GM18511 (cell line): ENCODE results near the gene OPA3.

ENCODE experiments used
- ATAC-seq: cut with Tn5 transposase; IDR thresholded peaks from one replicate; pipeline ENCODE4 v1.9.1; 2021; ENCODE audit warnings: mild to moderate bottlenecking, moderate library complexity; ENCODE audit not compliant: unreplicated experiment

Gene OPA3

DNA sequence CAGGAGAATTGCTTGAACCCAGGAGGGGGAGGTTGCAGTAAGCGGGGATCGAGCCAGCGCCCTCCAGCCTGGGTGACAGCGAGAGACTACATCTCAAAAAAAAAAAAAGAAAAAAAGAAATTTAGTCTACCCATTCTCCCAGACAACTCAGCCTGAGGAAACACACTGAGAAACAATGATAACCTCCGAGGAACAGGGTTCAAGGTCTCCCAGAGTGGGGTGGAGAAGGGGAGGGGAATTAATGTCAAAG lies 78.7 kb downstream of the OPA3 start:
- ATAC-seq = no peak

DNA sequence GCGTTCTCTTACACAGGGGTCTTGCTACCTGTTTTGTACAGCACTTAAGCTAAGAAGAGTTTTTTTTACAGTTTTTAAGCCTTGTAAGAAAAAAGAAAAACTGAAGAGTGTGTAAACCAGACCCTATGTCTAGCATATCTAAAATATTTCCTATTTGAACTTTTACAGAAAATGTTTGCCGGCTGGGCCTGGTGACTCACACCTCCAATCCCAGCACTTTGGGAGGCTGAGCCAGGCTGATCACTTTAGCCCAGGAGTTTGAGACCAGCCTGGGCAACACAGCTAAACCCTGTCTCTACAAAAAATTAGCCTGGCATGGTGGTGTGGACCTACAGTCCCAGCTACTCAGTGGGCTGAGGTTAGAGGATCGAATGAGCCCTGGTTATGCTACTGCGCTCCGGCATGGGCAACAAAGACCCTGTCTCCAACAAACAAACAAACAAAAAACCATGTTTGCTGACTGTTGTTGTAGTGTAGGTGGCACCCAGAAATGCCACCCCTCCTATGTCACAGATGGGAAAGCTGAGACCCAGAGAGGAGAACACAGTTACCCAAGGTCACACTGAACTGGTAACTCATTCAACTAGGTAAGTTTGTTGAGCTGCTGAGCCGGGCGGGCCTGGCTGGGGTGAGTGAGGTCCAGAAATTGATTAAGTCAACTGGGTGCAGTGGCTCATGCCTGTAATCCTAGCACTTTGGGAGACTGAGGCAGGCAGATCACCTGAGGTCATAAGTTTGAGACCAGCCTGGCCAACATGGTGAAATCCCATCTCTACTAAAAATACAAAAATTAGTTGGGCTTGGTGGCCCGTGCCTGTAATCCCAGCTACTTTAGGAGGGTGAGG lies 79.2 kb downstream of the OPA3 start:
- no peak for ATAC-seq

DNA sequence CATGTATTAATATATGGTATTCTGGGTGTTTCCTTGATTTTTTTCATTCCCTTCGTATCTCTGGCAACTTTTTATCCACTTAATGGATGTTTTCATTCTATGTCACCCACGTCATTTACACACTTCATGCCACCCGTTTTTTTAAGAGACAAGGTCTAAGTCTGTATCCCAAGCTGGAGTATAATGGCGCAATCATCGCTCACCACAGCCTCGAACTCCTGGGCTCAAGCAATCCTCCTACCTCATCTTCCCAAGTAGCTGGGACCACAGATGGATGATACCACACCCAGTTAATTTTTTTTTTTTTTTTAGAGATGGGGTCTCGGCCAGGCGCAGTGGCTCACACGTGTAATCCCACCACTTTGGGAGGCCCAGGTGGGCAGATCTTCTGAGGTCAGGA lies 80.7 kb downstream of the OPA3 start:
- ATAC-seq = no peak

DNA sequence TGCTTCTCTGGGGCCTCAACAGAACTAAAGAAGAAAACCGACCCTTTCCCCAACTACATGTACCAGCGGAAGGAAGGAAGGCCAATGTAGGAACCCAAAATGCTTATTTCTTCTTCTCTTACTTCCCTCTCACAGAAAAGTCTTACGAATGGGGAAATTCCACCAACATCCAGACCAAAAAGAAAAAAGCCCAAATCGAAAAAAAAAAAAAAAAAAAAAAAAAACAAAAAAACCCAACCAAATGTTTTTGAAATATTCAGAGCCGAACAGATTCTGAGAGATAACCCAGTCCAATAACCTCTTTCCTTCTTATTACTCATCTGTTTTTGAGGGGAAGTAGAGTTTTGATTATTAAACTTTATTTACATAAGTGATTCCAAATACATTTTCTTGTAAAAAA lies 82.5 kb downstream of the OPA3 start:
- no peak for ATAC-seq

DNA sequence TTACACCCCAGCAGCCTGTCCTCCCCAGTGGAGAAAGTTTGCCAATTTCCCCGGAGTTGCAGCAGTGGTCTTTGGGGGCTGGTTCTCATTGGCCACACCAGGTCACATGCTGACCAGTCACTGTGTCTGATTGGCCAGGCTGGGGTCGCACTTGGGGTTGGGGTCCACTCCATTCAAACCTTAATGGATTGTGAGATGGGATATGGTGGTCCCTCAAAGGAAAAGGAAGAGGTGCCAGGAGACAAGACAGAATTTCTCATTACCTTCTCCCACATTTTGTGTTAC lies 82.9 kb downstream of the OPA3 start:
- ATAC-seq = no peak

DNA sequence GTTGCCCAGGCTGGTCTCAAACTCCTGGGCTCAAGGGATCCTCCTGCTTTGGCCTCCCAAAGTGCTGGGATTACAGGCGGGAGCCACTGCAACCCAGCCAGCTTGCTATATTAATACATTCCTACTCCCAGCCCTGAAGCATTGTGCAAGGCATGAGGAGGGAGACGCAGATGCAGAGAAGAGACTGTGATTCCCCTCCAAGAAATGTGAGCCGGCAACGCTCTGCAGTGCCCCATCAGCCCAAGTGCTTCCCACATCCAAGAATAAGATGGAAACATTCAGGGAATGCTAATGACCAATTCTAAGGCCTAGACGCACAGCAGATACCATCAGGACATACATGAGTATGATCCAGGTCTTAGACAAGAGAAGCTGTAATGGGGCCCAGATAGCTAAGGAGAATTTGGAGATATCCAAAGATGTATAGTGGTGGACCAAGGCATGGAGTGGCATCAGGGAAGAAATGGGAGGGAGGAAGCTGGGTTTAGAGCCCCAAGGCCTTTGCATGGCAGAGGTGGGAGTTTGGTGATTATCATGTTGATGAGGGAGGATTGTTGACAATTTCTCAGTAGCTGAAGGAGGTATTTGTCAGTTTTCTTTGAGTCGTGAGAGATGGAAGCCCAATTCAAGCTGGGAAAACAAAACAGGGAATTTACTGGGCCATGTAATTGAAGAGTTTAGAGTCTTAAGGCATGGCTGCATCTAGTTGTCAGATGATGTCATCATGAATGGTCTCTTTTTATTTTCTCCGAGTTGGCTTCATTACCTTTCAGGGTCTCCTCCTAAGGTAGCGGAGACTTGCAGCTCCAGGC lies 83.5 kb downstream of the OPA3 start:
- ATAC-seq = no peak

DNA sequence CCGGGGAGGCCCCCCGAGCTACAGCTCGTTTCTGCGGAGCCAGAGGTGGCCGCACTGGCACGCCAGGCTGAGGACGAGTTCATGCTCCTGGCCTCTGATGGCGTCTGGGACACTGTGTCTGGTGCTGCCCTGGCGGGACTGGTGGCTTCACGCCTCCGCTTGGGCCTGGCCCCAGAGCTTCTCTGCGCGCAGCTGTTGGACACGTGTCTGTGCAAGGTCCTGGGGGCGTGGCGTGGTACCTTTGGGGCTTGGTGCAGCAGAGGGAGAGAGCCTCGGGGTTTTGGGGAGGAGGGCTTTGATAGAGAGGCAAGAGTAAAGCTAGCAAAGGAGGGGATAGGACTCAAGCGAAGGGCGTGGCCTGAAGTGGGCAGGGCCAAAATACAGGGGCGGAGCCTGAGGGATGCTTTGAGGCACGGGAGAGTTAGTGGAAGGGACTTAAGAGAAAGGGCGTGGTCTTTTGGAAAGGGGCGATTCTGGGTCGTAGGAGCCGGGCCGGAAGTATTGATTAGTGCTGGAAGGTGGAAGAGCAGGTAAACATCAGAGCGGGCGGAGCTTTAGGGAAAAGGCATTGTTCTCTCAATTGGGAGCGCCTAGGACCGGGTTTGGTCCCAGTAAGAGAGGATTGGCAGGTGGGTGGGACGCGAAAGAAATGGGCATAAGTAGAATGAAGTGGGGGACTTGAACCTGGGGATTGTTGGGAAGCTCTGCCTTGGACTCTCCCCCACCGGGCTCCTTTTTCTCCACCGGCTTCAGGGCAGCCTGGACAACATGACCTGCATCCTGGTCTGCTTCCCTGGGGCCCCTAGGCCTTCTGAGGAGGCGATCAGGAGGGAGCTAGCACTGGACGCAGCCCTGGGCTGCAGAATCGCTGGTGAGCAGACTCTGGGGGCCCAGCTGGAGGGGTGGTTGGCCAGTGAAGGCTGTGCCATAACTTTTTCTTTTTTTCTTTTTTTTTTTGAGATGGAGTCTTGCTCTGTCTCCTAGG lies 85.1 kb downstream of the OPA3 start:
- ATAC-seq = no peak

DNA sequence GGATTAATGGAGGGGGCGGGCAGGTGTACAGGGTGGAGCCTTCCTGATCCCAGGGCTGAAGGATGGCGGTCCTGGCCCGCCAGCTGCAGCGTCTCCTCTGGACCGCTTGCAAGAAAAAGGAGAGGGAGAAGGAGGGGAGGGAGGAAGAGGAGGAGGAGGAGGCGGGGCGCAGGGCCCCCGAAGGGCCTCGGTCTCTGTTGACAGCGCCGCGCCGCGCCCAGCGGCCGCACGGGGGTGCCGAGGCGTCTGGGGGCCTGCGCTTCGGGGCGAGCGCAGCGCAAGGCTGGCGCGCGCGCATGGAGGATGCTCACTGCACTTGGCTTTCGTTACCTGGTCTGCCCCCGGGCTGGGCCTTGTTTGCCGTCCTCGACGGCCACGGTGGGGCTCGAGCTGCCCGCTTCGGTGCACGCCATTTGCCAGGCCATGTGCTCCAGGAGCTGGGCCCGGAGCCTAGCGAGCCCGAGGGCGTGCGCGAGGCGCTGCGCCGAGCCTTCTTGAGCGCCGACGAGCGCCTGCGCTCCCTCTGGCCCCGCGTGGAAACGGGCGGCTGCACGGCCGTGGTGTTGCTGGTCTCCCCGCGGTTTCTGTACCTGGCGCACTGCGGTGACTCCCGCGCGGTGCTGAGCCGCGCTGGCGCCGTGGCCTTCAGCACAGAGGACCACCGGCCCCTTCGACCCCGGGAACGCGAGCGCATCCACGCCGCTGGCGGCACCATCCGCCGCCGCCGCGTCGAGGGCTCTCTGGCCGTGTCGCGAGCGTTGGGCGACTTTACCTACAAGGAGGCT lies 86.0 kb downstream of the OPA3 start, which contains the start of gene PPM1N:
Gene PPM1N (plus strand): TSS at position 33 of the 785 bp plus-strand sequence. CDS start 30 bp downstream, at position 63.
- no peak for ATAC-seq

DNA sequence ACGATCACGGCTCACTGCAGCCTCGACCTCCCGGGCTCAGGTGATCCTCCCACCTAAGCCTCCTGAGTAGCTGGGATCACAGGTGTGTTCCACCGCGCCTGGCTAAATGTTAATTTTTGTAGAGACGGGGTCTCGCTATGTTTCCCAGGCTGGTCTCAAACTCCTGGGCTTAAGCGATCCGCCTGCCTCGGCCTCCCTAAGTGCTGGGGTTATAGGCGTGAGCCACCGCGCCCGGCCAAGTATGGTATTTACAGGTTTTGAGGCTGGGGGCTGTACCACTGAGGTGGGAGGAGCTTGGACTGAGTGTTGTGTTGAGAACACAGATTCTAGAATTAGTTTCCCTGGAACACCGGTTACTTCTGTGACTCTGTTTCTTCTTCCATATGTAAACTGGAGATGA lies 86.8 kb downstream of the OPA3 start:
- ATAC-seq = no peak

DNA sequence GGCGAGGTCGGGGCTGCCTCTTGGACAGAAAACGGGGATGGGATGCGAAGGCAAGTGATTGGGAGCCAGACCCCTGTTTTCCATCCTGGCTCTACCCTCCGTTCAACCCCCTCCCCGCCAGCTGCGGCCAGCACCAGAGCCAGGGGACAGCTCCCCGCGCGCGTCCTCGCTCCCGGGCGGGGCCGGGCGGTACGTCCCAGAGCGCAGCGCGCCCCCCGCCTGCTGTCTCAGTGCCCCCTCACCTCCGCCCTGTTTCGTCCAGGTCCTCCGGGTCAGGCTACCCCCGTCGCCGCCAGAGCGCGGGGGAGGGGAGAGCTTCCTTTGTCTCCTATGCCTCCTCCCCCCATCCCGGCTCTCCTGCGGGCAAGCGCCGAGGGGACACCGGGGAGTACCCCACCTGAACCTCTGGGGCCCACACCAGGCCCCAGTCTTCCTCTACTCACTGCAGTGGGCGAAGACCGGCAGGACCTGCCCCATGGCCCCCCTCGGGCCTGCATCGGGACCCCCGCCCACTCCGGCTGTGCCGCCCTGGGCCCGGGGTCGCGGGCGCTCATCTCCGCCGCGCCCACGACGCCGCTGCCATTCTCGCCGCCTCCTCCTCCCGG lies 88.2 kb downstream of the OPA3 start:
- ATAC-seq = peak; percentile 21

DNA sequence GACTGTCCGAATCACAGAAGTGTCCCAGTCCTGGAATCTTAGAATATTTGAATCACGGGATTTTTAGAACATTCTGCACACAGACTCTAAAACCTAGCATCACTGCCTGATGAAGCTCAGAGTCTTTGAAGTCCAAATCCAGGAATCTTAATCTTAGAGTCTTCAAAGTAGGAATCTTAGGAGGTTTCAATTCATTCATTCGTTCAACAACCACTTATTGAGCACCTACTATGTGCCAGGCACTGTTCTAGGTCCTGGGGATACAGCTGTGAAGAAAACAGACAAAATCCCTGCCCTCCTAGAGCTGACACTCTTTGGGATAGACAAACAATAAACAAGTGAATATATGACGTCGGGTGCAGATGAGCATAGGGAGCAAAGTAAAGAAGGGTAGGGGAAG lies 89.4 kb downstream of the OPA3 start:
- no peak for ATAC-seq

DNA sequence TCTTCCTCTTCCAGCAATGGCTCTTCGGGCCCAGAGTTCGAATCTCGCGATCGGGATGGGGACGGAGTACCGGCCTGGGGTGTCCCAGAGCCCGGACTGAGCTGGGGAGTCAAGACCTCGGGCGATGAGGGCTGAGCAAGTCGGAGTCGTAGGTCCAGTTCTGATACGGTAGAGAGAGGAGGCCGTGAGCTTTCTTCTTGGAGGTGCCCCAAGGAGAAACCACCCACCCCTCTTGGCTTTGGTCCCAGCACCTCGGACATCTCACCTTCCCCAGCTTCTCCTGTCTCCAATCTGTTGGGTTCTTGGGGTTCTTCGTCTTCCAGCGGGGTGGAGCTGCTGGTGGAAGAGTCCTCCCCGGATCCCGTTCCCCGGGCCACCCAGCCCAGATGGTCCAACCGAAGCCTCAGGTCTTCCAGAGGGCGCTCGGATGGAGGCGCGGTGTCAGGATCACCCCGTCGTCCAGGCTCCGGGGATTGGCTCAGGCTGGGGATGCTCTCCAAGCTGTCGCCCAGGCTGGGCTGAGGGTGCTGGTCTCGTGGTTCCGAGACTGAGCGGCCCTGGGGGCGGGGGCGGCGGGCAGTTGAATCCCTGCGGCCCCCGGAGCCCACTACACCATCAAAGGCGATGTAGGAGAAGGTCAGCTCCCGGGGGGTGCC lies 90.2 kb downstream of the OPA3 start:
- ATAC-seq = no peak

DNA sequence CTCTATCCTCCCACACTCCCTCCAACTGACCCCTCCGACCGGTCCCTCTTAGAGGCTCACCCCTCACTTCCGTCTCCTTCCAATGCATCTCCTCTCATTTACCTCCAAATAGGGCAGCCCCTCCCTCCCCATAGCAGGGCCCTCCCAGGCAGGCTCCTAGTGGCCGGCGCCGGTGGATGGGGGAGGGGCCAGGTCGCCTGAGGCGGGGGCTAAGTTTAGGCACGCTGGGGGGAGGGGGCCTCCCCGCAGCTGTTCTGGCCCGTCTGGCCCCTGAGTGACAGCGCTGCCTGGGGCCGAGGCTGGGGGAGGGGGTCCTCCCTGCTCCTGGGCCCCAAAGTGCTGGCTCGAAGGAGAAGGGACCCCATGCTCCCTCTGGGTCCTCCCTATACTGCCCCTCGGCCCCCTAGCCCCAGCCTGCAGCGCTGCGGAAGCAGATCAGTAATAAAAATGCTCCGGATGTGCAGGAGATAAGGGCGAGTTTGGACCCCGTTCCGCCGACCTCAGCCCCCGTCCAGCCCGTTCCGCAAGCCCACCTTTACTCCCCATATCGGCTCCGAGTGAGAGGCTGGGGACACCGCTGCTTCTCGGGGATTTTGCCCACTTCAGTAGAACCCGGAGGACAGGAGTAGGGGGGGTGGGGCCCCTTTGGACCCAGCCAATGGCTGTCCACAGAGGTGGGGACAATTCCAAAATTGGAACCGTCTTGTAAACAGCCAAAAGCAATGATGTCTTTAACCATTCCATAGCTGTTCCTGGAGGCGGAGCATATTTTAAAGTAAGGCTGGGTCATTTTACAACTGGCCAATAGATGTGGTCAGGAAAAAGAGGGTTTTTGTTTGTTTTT lies 91.8 kb downstream of the OPA3 start:
- ATAC-seq = no peak

DNA sequence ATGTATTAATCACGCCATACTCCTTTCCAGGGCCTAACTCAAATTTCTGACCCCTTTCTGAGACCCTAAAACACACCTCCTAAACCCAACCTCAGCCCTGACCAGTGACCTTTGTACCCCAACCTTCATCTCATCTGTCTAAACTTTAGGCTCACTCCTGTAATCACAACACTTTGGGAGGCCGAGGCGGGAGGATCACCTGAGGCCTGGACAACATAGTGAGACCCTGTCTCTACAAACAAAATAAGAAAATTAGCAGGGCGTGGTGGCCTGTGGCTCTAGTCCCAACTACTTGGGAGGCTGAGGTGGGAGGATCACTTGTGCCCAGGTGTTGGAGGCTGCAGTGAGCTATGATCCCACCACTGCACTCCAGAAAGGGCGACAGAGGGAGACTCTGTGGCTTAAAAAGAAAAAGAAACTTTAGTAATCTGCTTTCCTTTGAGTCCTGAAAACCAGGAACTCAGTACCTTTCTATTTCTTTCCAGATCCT lies 92.4 kb downstream of the OPA3 start:
- no peak for ATAC-seq

DNA sequence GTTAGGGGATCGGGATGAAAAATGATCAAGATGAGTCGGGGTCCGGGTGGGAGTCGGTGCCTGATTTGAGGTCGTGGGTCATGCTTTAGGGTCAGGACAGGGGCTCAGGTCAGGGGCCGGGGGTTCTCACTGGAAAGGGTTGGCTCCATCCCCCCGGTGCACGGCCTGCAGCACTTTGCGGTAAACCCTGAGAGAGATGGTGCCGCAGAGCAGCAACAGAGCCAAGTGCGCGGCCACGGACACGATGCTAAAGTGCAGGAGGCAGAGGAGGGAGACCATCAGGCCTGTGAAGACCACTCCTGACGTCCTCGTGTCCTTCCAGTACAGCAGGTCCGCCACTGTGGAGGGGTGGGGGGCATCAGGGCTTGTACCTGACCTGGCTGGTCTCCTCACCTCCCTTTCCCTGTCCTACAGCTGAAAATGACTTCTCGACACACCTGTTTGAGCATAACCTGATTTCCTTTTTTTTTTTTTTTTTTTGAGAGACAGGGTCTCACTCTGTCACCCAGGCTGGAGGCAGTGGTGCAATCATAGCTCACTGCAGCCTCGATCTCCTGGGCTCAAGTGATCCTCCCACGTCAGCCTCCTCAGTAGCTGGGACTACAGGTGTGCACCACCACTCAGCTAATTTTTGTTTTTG lies 95.3 kb downstream of the OPA3 start:
- no peak for ATAC-seq

DNA sequence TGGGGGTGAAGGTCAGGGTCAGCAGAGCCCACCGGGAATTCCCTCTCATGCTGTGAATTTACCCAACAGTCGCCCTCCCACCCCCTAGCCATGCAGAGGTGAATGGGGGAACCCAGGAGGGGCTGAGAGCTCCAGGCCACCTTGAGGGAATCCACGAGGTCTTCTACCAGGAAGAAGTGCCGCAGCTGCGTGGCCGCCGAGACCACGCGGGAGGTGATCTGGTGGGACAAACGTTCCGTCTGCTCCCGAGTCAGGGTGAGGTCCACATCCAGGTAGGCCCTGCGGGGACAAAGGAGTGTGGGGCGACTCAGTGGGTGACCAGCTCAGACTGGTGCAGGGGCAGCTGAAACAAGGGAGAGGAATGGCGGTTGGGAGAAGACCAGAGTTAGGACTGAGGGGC lies 95.9 kb downstream of the OPA3 start:
- no peak for ATAC-seq

DNA sequence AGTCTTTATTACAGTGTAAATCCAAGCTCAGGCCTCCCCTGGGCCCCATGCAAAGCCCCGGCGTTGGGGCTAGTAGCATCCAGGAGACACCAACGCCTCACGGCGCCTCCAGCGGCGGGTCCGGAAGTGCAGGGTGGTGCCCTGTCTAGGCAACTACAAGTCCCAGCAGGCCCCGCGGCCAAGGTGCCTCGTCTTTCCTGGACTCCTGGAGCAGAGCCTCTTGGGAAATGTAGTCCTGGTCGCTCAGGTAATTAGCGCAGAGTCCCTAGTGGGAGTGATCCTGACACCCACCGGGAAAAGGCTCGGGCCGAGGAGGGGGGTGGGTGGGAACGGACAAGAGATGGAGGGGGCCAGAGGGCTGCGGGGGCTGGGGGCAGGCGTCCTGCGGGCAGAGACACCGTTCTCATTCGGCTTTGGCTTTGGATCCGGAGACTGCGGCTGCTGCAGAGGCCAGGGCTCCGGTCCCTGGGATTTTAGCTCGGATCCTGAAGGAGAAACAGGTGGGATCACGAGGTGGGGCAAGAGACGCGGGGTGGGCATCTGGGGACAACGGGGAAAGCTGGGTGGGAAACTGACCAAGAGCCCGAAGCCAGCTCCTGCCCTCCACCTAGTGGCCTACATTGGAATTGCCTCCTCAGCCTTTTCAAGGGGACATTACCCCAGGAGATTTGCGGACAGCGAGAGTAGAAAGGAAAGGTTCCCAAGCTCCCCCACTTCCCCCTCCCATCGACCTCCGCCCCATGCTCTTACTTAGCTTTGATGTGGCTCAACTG lies 99.1 kb downstream of the OPA3 start:
- ATAC-seq = peak; percentile 96
